GM12878 (cell line): ENCODE data around the gene CDHR4. TPM values are rescaled to one million over a fixed set of nuclear protein-coding genes. Genes with fewer than 3 reads are reported as not detected.

Experiments used
- ATAC-seq: fragments of 200-7000 bp; cut with Tn5 transposase; 3 replicates; pipeline ENCODE4 v1.9.1; 2020; ENCODE audit warnings: mild to moderate bottlenecking, moderate library complexity
- BruUV-seq: library from RNA; stranded (reverse); fragments of 400-500 nt; replicated peaks from 2 replicates; lab custom pipeline; 2021; lab: Mats Ljungman, UMichigan
- CTCF ChIA-PET: fragments of 300-600 bp; sonication (Branson Sonifier 250); formaldehyde crosslinking; extraction: SDS; loops from one replicate; lab custom pipeline; 2021; ENCODE audit warnings: inconsistent platforms; lab: Yijun Ruan, JAX
- POLR2A ChIA-PET: fragments of 350-600 bp; formaldehyde crosslinking; extraction: SDS; loops from one replicate; lab custom pipeline; 2021; ENCODE audit warnings: inconsistent platforms; lab: Charles Lee
- RAD21 ChIA-PET: fragments of 300-600 bp; sonication (Branson Sonifier 250); formaldehyde crosslinking; loops from one replicate; lab custom pipeline; 2023; ENCODE audit warnings: antibody characterized with exemption; ENCODE audit not compliant: unreplicated experiment; lab: Charles Lee
- SMC1A ChIA-PET: fragments of 300-600 bp; sonication (Branson Sonifier 250); formaldehyde crosslinking; loops from one replicate; lab custom pipeline; 2023; ENCODE audit not compliant: unreplicated experiment, uncharacterized antibody; lab: Charles Lee
- DNase-seq: peaks from one replicate; pipeline ENCODE4 v3.0.0-alpha.2; 2011; ENCODE audit warnings: low read depth, low spot score
- FAIRE-seq: peaks from 3 replicates; lab custom pipeline; 2011; peaks lifted over from hg19 to GRCh38; lab: Jason Lieb, UNC
- H2AFZ ChIP-seq: 2 replicates; pipeline ENCODE4 v1.6.0; 2011; ENCODE audit warnings: low read depth, low read length, control low read depth; ENCODE audit not compliant: control insufficient read depth
- H3K27ac ChIP-seq: 2 replicates; pipeline ENCODE4 v1.5.1; 2011; ENCODE audit warnings: control low read depth; ENCODE audit not compliant: control insufficient read depth, insufficient read depth
- H3K27me3 ChIP-seq, 2 experiments: replicated peaks in 1 of 2; 2 replicates each; pipeline versions ENCODE4 v1.6.0 to v1.6.1; 2011; ENCODE audit warnings: low read length in 1 of 2; ENCODE audit not compliant: control insufficient read depth in 2 of 2, insufficient read depth in 2 of 2
- H3K36me3 ChIP-seq, 2 experiments: 2 replicates each; pipeline ENCODE4 v1.5.1; 2011; ENCODE audit warnings: low read length in 1 of 2; ENCODE audit not compliant: control insufficient read depth in 2 of 2, insufficient read depth in 2 of 2
- H3K4me1 ChIP-seq: 2 replicates; pipeline ENCODE4 v1.6.1; 2011; ENCODE audit warnings: mild to moderate bottlenecking, low read length, moderate library complexity, mixed read lengths; ENCODE audit not compliant: control insufficient read depth, insufficient read depth
- H3K4me2 ChIP-seq: 2 replicates; pipeline ENCODE4 v1.6.0; 2011; ENCODE audit warnings: control low read depth; ENCODE audit not compliant: control insufficient read depth, insufficient read depth
- H3K4me3 ChIP-seq: fragments of 200-600 bp; sonication (generic); 2 replicates; pipeline ENCODE4 v1.5.1; 2016
- H3K79me2 ChIP-seq: 2 replicates; pipeline ENCODE4 v1.6.0; 2011; ENCODE audit warnings: low read length; ENCODE audit not compliant: control insufficient read depth, insufficient read depth
- H3K9ac ChIP-seq: 2 replicates; pipeline ENCODE4 v1.8.0; 2011; ENCODE audit warnings: low read length, control low read depth, mixed read lengths; ENCODE audit not compliant: control insufficient read depth, insufficient read depth
- H3K9me3 ChIP-seq: replicated peaks from 3 replicates; pipeline ENCODE4 v1.5.1; 2011; ENCODE audit warnings: mild to moderate bottlenecking, low read length; ENCODE audit not compliant: control insufficient read depth, insufficient read depth
- H4K20me1 ChIP-seq: 2 replicates; pipeline ENCODE4 v1.6.0; 2011; ENCODE audit not compliant: control insufficient read depth, insufficient read depth
- ATF2 ChIP-seq: IDR thresholded peaks from 2 replicates; pipeline ENCODE4 v1.6.1; 2012; ENCODE audit warnings: low read length, inconsistent platforms
- CHD2 ChIP-seq: IDR thresholded peaks from 2 replicates; pipeline ENCODE4 v1.6.1; 2011; ENCODE audit warnings: low read depth, low read length, improper control_type of control experiment, borderline replicate concordance
- CREB1 ChIP-seq: IDR thresholded peaks from 2 replicates; pipeline ENCODE4 v1.6.1; 2012; ENCODE audit warnings: low read depth, mild to moderate bottlenecking, inconsistent platforms
- CTCF ChIP-seq, 3 experiments: IDR thresholded peaks in 2 of 3; conservative IDR thresholded peaks in 1 of 3; 2 replicates each; pipeline ENCODE4 v1.5.1; 2011; ENCODE audit warnings: low read depth in 3 of 3, low read length in 3 of 3, mild to moderate bottlenecking in 3 of 3, control low read depth in 2 of 3, moderate library complexity in 2 of 3, inconsistent platforms in 1 of 3, mixed read lengths in 1 of 3; ENCODE audit not compliant: control insufficient read depth in 2 of 3, insufficient read depth in 1 of 3; ENCODE audit errors: extremely low read depth in 1 of 3
- ELK1 ChIP-seq: IDR thresholded peaks from 2 replicates; pipeline ENCODE4 v1.6.1; 2012; ENCODE audit warnings: low read depth, low read length, improper control_type of control experiment
- EP300 ChIP-seq, 2 experiments: fragments of 150-350 bp in 1 of 2; IDR thresholded peaks; 2 replicates each; pipeline ENCODE4 v1.6.1; 2011 to 2012; ENCODE audit warnings: low read depth in 2 of 2, low read length in 2 of 2, borderline replicate concordance in 1 of 2, improper control_type of control experiment in 1 of 2, inconsistent platforms in 1 of 2; ENCODE audit not compliant: control insufficient read depth in 1 of 2
- NFIC ChIP-seq: IDR thresholded peaks from 2 replicates; pipeline ENCODE4 v1.6.1; 2012; ENCODE audit warnings: low read depth, mild to moderate bottlenecking, inconsistent platforms, low read length, moderate library complexity
- POLR2A ChIP-seq: IDR thresholded peaks from 2 replicates; pipeline ENCODE4 v1.6.1; 2011; ENCODE audit warnings: low read depth, mild to moderate bottlenecking, low read length
- RELB ChIP-seq: fragments of 450-650 bp; IDR thresholded peaks from 2 replicates; pipeline ENCODE4 v1.6.1; 2017; ENCODE audit warnings: low read depth, mild to moderate bottlenecking, moderate library complexity
- SMARCA5 ChIP-seq: fragments of 450-650 bp; IDR thresholded peaks from 2 replicates; pipeline ENCODE4 v1.6.1; 2017; ENCODE audit warnings: mild to moderate bottlenecking
- ZBTB11 ChIP-seq: fragments of 450-650 bp; formaldehyde crosslinking; IDR thresholded peaks from 2 replicates; pipeline ENCODE4 v1.5.0; 2022; ENCODE audit warnings: mild to moderate bottlenecking, missing genetic modification characterization
- ZNF217 ChIP-seq: fragments of 450-650 bp; IDR thresholded peaks from 2 replicates; pipeline ENCODE4 v1.6.1; 2017; ENCODE audit warnings: antibody characterized with exemption, mild to moderate bottlenecking
- WGBS: methylation state at CpG from one replicate; pipeline ENCODE4 v1.1.6; 2016; ENCODE audit warnings: low lambda C conversion rate; ENCODE audit not compliant: insufficient replicate concordance, insufficient coverage; ENCODE audit errors: missing lambda C conversion rate; 5-methylcytosine and 5-hydroxymethylcytosine counted together
- in situ Hi-C: fragments of 300-500 bp; cut with MboI; formaldehyde crosslinking; loops from 9 replicates; pipeline ENCODE4 v1.14.3; 2018; ENCODE audit warnings: mixed read lengths
- intact Hi-C: fragments of 100-400 bp; cut with micrococcal nuclease; formaldehyde crosslinking; loops from one replicate; pipeline ENCODE4 v1.14.2; 2022; ENCODE audit not compliant: unreplicated experiment
- polyA plus RNA-seq, 11 experiments: library from polyadenylated mRNA; depleted of rRNA in 4 of 11; unstranded in 6 of 11; stranded (reverse) in 5 of 11; fragments of >200 nt; fragmentation: Nextera tagmentation in 4 of 11; fragmentation: Illumina TruSeq in 1 of 11; extraction: Ambion mirVana in 4 of 11; extraction: Trizol in 1 of 11; gene quantifications; 1 replicate in 1 of 11; 2 replicates in 10 of 11; pipeline versions ENCODE4 v1.2.1 to v1.2.3, GENCODE V29; 2011 to 2016; ENCODE audit warnings: inconsistent platforms in 2 of 11, missing spikeins in 2 of 11, low read depth in 1 of 11
- total RNA-seq, 4 experiments: library from RNA; depleted of rRNA in 3 of 4; stranded (reverse); fragments of >200 nt in 3 of 4; fragmentation: Illumina TruSeq in 1 of 4; extraction: Trizol in 1 of 4; gene quantifications; 2 replicates each; pipeline versions ENCODE4 v1.2.1 to v1.2.3, GENCODE V29; 2013 to 2021

Gene CDHR4
- total and polyA plus RNA-seq, 10 of the 15 experiments (the other 5 are each of a cell fraction or from before 2014, with no cell fraction given) = not detected

GRCh38 chr3:49794926-49795905 lies 4.5 kb downstream of the CDHR4 start:
- WGBS = 52% methylated on average over 24 of the region's 24 CpGs
- BruUV-seq = no TSS peak
- CTCF ChIA-PET = interaction anchor here (2.1 kb wide), 1 partner anchor 44 kb away, joined by 7 read pairs; no protein-coding TSS in a partner anchor
- TF ChIP-seq SMARCA5 (no peak), POLR2A (no peak), EP300 (IDR thresholded peaks at IDR 0.05; ENCODE audit: borderline replicate concordance in 1 of 2, control insufficient read depth in 1 of 2, low read depth in 2 of 2, low read length in 2 of 2) (no peak), CREB1 (no peak), CHD2 (no peak), NFIC (no peak), RELB (no peak), ZNF217 (no peak), ELK1 (no peak), ATF2 (no peak), CTCF (IDR thresholded peaks at IDR 0.05 in 2 of 3, conservative IDR thresholded peaks at IDR 0.05 in 1 of 3; ENCODE audit: control insufficient read depth in 2 of 3, extremely low read depth in 1 of 3, insufficient read depth in 1 of 3, low read depth in 3 of 3, low read length in 3 of 3) (no peak), ZBTB11 (no peak)

More at GRCh38 chr3:49794926-49795905, 4.5 kb downstream of the CDHR4 start:
- ChIA-PET RAD21 (interaction anchor here (0.6 kb wide), 1 partner anchor 44 kb away, joined by 3 read pairs; no protein-coding TSS in a partner anchor), SMC1A (no interaction called here), POLR2A (interaction anchor here (0.5 to 0.6 kb wide), 2 partner anchors 55 to 325 kb away, joined by 3 to 4 read pairs; partner anchors contain the start of gene DAG1)
- Histone ChIP-seq H2AFZ (no peak overlapping the region), H3K27ac (no peak overlapping the region), H3K79me2 (no peaks in the 10 kb centered on the region), H3K4me3 (no peak overlapping the region), H3K9me3 (no peaks in the 10 kb centered on the region), H3K36me3 (no peaks in the 10 kb centered on the region), H3K27me3 (no peaks in the 10 kb centered on the region), H3K4me2 (no peak overlapping the region), H3K4me1 (no peaks in the 10 kb centered on the region), H4K20me1 (no peaks in the 10 kb centered on the region), H3K9ac (no peak overlapping the region)
- intact Hi-C loops = no loop called here
- FAIRE-seq = no peak
- in situ Hi-C loops = no loop called here
- ATAC-seq = no peak
- no peak for DNase-seq
